WTC11 (cell line): ENCODE data around the gene TERB2.
"Not testable (repeated sequence)": the region's sequence is repeated elsewhere in the genome, so short reads cannot be mapped to it uniquely, and the experiment has no call there.

Experiments
- CTCF ChIP-seq: fragments of 200-600 bp; IDR thresholded peaks from 2 replicates; pipeline ENCODE4 v1.8.0; 2022; ENCODE audit warnings: antibody characterized with exemption
- TCF7 ChIP-seq: sonication (generic); formaldehyde crosslinking; IDR thresholded peaks from 2 replicates; pipeline ENCODE4 v1.8.0; 2022; ENCODE audit warnings: mild to moderate bottlenecking, low read depth, missing genetic modification reagents, moderate library complexity
- ZNF416 ChIP-seq: fragments of 250-450 bp; sonication (Bioruptor Pico); IDR thresholded peaks from 2 replicates; pipeline ENCODE4 v1.9.0; 2021; ENCODE audit warnings: mild to moderate bottlenecking, inconsistent platforms
- ZNF512 ChIP-seq: sonication (generic); formaldehyde crosslinking; IDR thresholded peaks from 2 replicates; pipeline ENCODE4 v1.8.1; 2022; ENCODE audit warnings: missing genetic modification reagents, borderline replicate concordance

GRCh38 chr15:44988184-44988869, 31.8 kb downstream of the TERB2 start:
- not testable (repeated sequence) for TF ChIP-seq ZNF416 (CRISPR knock-in tag); CTCF; ZNF512; TCF7
